GM10266 (cell line): ENCODE measurements around the gene ANAPC2.

Experiments used
- DNase-seq: peaks from one replicate; pipeline ENCODE4 v3.0.0; 2012; ENCODE audit errors: extremely low spot score
- CTCF ChIP-seq: IDR thresholded peaks from 2 replicates; pipeline ENCODE4 v1.5.1; 2012; ENCODE audit warnings: mild to moderate bottlenecking, low read depth; ENCODE audit not compliant: control insufficient read depth, insufficient read depth; ENCODE audit errors: missing control alignments

ANAPC2 gene

GRCh38 chr9:137192448-137192780 lies 4.1 kb upstream of the ANAPC2 start:
- no peak for TF ChIP-seq CTCF
- no peak for DNase-seq

GRCh38 chr9:137191691-137192447 lies 3.5 kb upstream of the ANAPC2 start:
- TF ChIP-seq CTCF = no peak
- no peak for DNase-seq

GRCh38 chr9:137191245-137191644 lies 2.9 kb upstream of the ANAPC2 start:
- no peak for TF ChIP-seq CTCF
- DNase-seq = no peak

GRCh38 chr9:137190315-137190856 lies 2.0 kb upstream of the ANAPC2 start:
- no peak for TF ChIP-seq CTCF

GRCh38 chr9:137189297-137190295 lies 1.2 kb upstream of the ANAPC2 start:
- DNase-seq = no peak
- TF ChIP-seq CTCF = no peak

More at GRCh38 chr9:137190315-137190856, 2.0 kb upstream of the ANAPC2 start:
- DNase-seq = no peak

- no peak for TF ChIP-seq CTCF
- DNase-seq = no peak
Measured at GRCh38 chr9:137188086-137188489, 272 bp downstream of the ANAPC2 start.
